Nucleus accumbens (tissue), 56 donors: ENCODE measurements around the gene DUS4L.
"Not testable (repeated sequence)": the region's sequence is repeated elsewhere in the genome, so short reads cannot be mapped to it uniquely, and the experiment has no call there.

ENCODE experiments used
- DNase-seq, 56 donors: peaks; one replicate each; lab custom pipeline; 2025; lab: John Stamatoyannopoulos, UW

The DUS4L gene, protein sequence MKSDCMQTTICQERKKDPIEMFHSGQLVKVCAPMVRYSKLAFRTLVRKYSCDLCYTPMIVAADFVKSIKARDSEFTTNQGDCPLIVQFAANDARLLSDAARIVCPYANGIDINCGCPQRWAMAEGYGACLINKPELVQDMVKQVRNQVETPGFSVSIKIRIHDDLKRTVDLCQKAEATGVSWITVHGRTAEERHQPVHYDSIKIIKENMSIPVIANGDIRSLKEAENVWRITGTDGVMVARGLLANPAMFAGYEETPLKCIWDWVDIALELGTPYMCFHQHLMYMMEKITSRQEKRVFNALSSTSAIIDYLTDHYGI

DNA sequence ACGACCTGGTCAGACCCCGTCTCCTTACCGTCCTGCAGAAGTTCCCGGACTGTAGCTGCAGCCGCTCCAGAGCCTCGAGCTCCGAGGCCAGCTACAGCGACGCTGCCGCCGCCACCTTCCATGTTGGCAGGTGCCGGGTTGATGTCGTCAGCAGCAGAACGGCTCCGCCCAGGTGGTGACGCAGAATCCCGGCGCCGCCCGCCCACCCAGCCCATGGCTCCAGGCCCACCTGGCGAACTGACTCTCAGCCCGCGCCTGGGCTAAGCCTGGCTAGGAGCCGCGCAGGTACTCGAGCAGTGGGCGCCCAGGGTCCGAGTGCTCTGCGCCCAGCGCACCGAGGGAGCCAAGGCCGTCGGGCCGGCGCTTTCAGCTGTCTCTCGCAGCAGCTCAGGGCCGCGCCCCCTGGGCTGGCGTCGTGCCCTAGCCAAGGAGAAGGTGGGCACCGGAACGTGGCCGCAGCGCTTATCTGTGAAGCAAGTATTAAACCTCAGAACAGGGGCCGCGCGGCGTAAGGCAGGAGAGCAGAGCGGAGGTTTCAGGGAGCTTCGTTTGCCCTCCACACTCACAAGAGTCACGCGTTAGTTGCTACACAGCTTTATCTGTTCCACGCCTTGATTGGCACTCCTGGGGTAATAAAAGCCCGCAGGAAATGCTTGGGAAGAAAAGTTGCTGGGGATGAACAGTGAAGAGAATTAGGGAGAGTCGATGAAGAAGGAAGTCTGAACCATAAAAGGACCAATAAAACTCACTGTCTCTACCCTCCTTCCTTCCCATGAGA is at the start of gene DUS4L, which contains the start of gene COG5:
Gene DUS4L (plus strand): TSS at position 197 of the 778 bp plus-strand sequence. CDS start 3,100 bp downstream, outside the sequence.
Gene COG5 (minus strand): TSS at position 146 of the 778 bp plus-strand sequence. CDS start 24 bp downstream, at position 122.
- DNase-seq, result peak in 55 of 56 donors; percentile 23 to 89 (median 77)

DNA sequence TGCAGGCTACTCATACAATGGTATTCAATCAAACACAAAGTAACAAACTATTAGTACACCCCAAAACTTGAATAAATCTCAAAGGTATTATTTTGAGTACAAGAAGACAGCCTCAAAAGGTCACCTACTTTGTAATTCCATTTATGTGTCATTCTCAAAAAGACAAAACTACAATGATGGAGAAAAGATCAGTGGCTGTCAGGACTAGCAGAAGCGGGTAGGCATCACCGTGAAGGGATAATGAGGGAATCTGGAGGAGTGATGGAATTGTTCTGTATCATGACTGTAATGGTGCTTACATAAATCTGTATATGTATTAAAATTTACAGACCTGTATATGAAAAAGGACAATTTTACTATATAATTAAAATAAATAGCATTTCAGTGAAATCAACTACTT is 37.1 kb upstream of the DUS4L start:
- DNase-seq, result no peak

DNA sequence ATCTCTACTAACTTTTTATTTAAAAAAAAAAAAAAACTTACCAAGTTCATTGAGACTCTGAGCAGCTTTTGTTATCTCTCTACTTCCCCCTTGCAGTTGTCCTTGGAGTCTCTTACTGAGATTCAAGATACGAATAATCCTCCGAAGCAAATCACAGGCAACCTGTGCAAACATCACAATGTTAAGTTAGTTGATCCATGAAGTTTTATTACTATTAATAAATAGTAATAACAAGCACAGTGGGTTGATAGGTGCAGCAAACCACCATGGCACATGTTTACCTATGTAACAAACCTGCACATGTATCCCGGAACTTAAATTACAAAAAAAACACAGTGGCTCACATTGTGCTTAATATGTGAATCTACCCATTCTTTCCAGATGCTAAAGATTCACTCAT is 36.6 kb upstream of the DUS4L start:
- no peak for DNase-seq

DNA sequence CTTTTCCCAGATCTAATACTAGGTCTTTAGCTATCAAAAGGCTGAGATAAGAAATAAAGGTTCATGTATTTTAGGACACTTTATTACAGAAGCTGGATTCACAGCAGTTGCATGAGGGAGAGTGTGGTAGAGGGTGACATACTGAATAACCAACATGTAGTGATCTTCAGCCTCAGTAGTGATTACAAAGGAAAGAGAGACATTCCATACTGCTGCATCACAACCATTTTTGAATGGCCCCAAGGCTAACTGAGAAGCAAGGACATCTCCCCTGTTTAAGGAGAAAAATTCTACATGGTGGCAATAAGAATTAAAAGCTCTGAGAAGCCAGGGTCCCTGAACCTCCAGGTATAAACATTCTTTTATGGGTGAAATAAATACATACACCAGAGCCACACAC is 35.3 kb upstream of the DUS4L start:
- no peak for DNase-seq

DNA sequence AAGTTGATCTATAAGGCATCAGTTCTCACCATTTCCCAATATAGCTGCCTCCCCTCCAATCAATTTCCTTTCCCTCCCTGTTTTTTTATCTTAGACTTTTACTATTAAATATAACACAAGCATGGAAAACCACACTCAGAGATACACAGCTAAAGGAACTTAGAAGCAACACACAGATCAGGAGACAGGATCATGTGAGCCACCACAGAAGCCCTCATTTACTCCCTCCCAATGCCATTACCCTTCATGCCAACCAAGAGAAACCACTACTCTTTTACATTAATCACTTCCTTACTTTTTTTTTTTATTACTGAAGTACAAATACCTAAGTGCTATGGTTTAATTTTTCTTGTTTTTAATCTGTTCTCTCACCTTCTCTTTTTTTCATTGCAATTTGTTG is 33.0 kb upstream of the DUS4L start:
- no peak for DNase-seq

DNA sequence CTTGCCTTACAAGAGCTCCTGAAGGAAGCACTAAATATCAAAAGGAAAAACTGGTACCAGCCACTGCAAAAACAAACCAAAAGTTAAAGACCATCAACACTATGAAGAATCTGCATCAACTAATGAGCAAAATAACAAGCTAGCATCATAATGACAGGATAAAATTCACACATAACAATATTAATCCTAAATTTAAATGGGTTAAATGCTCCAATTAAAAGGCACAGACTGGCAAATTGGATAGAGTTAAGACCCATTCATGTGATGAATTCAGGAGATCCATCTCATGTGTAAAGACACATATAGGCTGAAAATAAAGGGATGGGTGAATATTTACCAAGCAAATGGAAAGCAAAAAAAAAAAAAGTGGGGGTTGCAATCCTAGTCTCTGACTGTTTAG is 29.6 kb upstream of the DUS4L start:
- DNase-seq, result no peak

DNA sequence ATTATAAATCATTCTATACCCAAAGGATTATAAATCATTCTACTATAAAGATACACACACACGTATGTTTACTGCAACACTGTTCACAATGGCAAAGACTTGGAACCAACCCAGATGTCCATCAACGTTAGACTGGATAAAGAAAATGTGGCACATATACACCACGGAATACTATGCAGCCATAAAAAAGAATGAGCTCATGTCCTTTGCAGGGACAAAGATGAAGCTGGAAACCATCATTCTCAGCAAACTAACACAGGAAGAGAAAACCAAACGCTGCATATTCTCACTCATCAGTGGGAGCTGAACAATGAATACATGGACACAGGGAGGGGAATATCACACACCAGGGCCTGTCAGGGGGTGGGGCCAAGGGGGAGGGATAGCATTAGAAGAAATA is 26.5 kb upstream of the DUS4L start:
- not testable (repeated sequence) for DNase-seq

DNA sequence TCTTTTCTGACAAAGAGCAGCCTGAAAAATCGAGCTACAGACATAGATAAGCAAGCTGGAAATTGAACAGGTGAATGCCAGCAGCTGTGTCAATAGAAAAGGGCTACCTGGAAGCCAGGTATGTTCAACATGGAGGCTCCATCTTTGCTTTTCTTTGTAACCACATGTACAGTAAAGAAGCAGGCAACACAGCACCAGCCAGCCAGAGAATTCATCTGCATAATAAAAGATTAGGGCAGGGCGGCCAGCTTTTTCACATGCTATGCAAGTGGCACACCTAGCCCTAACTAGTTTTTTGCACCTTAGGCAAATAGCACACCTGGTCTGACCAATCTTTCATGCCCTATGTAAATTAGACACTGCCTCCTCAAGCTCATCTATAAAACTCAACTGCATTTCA is 25.8 kb upstream of the DUS4L start:
- no peak for DNase-seq

DNA sequence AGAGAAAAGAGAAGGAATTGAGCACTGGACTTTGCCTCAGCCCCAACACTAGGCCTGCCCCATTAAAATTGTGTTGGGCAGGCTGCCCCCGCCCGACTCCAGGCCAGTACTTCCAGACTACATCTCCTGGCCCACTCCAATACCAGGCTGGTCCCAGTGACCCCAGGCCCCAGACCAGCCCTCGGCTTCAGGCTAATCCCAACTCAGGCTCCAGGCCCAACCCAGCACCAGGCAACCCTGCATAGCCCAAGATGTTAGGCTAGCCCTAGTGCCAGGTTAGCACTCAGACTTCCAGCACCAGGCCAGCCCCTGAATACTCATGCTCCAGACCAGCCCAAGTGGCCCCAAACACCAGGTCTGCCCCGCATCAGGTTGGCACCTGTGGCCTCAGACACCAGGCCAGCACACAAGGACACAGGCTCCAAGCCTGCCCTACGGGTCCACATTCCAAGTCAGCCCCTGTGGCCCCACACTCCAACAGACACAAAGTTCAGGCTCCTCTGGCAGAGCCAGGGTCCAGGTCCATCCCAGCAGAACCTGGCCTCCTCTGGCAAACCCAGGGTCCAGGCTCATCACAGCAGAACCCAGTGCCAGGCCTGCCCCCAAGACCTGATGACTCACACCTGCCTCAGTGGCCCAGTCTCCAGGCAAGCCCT is 20.3 kb upstream of the DUS4L start:
- no peak for DNase-seq

DNA sequence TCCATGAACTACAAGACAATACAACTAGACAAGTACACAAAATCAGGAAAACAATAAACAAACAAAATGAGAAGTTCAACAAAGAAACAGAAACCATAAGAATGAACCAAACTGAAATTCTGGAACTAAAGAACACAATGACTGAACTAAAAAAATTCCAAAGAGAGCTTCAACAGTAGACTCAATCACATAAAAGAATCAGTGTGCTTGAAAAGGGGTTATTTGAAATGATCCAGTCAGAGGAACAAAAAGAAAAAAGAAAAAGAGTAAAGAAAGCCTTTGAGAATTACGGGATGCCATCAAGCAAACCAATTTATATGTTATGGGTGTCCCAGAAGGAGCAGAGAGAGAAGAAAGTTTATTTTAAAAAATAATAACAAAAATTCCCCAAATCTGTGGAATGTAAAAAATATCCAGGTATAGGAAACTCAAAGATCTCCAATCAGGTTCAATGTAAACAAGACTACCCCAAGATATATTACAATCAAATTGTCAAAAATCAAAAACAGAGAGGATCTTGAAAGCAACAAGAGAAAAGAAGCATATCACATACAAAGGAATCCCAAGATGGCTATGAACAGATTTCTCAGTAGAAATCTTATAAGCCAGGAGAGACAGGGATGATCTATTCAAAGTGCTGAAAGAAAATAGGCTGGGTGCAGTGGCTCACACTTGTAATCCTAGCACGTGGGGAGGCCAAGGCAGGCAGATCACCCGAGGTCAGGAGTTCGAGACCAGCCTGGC is 18.8 kb upstream of the DUS4L start:
- no peak for DNase-seq

DNA sequence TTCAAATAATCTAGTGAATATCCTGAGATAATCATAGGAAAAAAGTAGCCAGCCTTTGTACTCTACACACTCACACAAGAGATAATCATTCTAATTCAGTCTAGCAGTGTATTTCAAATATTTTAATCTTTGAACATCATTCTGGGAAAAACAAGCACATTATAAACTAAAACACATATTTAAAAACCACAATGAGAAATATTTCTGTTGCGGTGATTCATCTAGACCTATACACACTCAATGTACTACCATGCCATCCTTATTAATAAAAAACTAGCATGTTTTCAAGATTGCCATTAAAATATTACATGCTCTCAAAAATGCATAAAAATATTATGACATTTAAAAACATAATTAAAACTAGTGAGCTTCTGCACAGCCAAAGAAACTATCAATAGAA is 11.8 kb upstream of the DUS4L start:
- DNase-seq, result no peak

DNA sequence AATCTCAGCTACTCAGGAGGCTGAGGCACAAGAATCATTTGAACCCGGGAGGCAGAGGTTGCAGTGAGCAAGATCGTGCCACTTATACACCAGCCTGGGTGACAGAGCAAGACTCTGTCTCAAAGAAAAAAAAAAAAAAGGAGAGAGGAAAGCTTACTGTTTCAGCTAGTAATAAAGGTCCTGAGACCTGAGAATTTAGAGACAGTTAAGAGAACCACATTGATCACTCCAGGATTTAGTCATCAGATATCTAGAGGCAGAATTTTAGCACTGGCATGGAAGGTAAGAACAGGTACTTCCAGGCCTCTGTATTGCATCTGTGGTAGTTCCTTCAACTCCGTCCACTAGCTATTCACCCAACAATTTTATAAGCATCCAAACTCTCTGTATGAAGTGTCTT is 7.9 kb upstream of the DUS4L start:
- DNase-seq, result no peak

DNA sequence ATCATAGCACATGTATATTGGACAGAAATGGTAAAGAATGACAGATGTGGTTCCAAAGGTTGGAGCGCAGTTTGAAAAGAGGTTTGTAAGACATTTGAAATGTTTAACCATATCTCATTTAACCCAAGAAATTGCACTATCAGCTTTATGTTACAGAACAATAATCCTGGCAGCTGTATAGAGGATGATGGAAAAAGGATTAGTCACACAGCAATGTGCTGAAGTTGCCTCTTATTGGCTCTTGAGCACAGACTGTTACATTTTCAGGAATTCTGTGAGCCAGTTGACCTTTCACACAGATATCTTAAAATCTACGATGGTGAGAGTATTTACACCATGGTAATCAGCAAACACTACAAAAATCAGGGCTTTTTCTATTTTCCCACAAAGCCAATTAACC is 3.9 kb upstream of the DUS4L start:
- DNase-seq, result no peak

DNA sequence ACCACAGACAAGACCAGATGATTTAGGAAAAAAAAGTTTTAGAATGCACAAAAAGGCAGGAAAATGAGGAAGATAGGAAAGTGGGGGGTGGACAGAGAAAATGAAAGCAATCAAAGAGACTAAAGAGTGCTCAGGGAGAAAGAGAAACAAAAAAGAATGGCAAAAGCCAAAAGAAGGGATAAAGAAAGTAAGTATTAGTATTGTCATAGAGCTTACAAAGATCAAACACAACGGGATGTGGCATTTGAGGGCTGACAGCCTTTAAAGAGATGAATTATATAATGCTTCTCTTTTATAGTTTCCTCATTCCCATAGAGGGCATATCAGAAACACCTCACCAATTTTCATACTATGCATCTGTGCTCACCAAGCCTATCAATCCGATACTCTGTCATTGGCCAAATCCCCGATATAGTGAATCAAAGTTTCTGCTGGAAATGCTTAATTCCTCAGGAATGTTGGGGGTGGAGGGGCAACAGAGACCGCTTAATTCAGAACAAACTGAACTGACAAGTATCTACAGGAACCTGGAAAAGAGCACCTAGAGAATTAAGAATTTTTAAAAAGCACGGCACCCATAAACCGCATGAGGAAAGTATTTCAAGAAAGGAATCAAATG is 2.8 kb upstream of the DUS4L start:
- no peak for DNase-seq

DNA sequence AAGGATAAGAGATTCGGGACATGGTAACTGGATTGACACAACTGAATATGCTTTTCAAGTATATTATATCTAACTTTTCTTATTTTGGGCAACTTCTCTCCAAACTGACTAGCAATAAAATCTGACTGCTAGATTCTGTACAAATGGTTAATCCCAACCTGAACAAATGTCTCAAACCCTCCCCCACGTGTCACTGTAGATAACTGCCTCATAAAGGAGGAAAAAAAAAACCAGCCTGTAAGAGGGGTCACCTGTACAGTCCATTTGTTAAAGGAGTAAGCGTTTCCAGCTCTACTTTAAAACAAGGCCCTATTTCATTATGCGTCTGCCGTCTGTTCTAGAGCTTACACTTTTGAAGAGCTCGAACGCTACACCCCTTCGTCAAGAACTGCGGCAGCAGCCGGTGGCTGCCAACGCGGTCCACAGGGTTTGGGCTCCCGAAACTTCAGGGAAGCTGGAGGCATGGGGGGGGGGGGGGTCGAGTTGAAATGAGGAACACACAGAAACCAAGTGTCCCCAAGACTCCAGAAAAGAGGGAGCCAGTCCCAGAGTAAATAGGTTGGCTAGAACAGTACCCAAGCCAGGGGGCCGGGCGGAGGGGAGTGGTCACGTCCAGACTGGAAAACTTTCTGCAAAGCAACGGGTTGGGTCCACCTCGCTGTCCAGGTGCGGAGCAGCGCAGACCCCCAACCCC is 543 bp upstream of the DUS4L start:
- DNase-seq, result peak in 10 of 56 donors; percentile 33 to 74 (median 58)

DNA sequence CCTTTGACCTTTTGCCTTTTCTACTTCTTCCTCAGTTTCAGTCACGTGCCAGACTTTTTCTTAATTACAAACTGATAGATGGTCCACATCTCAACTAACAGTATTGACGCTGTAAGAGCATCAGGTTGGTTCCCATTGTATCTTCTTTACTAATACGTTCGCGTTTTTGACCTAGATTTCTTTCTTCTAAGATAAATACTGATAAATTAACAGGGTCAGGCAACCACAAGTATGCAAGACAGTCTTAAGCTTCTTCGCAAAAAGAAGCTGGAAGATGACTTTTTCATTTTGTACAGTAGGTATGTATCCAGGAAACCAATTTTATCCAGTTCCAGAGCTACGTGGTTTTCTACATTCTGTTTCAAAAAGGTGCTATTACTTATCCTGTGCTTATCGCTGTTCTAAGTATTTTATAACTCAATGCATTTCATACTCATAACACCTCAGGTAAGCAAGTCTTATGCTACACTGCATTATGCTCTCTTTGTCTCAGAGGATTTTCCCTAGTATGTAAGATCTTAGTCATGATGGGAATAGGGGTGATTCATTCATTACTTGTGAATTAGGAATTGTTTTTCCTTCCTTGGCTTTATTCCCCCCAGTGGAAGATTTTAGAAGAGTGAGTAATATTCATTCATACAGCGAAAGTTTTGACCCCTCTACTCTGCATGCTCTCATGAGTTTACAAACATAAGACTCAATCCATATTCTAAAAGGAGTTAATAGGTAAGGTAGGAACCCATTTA is 955 bp downstream of the DUS4L start:
- no peak for DNase-seq

DNA sequence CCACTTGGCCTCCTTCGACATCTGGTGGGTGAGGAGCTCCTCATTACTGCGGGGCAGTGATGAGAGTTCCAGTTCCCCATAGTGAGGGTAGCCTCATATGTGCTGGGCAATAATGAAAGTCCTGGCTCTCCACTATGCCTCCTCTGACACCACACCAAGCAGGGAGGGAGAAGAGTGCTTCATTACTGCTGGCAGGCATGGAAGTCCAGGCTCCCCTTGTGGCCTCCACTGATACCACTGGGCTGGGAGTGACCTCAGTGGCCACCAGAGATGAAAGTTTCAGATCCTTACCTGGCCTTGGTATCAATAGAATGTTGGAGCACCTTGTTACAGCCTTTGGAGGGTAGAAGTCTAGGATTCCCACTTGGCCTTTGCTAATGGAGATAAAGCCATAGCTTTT is 6.5 kb downstream of the DUS4L start:
- DNase-seq, result no peak

DNA sequence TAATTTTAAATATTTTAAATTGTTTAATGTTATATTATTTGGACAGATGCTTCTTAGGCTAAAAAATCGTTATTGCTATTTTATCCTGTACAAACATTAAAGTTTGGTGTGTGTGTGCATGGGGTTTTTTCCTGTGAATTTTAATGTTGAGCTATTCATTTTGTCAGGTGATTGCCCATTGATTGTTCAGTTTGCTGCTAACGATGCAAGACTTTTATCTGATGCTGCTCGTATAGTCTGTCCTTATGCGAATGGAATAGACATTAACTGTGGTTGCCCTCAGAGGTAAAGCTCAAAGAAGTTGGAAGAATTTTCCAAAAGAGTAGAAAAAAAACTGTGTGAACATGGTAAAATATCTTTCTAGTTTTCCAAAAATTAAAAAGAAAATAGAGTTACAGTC is 9.8 kb downstream of the DUS4L start:
- no peak for DNase-seq

DNA sequence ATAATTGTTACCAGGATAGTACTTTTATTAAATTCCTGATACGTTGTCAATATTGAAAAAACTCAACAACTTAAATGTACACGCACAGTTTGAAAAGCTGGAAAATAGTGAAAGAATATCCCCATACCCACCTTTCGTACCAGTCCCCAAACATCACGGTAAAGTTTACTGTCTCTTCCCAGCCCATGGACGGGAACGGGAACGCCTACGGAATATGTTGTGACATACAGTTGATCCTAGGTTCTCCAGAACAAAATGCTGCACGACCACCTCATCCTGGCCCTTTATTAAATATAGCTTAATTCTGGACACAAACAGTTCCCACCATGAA is 15.7 kb downstream of the DUS4L start:
- no peak for DNase-seq
